ENCODE measurements around the gene GARNL3. TPM values are rescaled to one million over a fixed set of nuclear protein-coding genes. Genes with fewer than 3 reads are reported as not detected.

Gene GARNL3
- total RNA-seq, 4 donors from 2014 or later: 11.9 to 19.1 (median 16.5) TPM

DNA sequence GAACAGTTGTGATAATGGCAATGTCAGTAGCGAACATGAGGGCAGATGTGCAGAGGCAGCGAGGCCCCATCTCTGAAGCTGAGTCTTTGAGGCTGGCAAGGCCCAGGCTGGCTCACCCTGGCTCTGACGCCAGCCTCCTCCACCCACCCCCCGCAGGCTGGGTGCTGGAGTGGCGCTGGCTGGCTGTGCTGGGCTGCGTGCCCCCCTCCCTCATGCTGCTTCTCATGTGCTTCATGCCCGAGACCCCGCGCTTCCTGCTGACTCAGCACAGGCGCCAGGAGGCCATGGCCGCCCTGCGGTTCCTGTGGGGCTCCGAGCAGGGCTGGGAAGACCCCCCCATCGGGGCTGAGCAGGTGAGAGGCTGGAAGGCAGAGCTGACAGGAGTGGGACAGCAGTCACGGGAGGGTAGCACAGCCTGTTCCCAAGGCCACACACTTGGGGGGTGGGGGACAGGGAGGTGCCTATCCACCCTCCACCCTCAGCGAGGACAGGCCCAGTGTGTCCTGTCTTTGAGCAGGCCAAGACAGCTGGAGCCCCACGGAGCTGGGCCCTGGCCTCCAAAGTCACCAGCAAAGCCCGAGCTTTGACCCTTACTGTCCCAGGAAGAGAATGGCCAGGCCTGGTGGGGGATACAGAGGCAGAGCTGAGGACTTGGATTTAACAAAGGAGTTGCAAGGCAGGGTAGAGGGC is 138.0 kb downstream of the GARNL3 start:
- intact Hi-C loops (cut with DNase I; ENCODE audit: low total_unique reads): no loop called here
- no peak overlapping the region for H3K4me3 ChIP-seq (ENCODE audit: low read depth, poor library complexity, severe bottlenecking)
- TF ChIP-seq CTCF (IDR thresholded peaks at IDR 0.05) (no peak), POLR2A (IDR thresholded peaks at IDR 0.05) (no peak)
- 79 to 90% methylated on average over 16 to 17 of the region's 18 CpGs for WGBS, 2 donors
- no peak for DNase-seq (ENCODE audit: low spot score in 2 of 2)

DNA sequence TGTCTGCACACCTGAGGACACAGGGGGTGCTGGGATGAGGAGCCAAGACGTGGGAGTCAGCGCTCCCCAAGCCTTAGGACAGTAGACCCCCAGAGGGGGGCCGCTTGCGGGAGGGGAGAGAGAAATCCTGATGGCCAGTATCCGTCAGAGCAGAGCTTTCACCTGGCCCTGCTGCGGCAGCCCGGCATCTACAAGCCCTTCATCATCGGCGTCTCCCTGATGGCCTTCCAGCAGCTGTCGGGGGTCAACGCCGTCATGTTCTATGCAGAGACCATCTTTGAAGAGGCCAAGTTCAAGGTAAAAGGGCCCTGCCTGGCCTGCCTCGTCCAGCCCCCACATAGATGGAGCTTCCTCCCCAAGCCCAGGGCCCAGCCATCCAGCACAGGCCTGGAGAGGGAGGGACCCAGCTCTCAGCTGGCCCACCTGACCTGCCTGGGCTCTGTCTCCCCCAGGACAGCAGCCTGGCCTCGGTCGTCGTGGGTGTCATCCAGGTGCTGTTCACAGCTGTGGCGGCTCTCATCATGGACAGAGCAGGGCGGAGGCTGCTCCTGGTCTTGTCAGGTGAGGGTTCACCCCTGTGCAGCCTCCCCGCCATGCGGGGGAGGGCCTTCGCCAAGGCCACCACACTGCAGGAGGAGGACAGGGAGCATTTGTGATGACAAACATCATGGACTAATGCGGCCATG is 139.1 kb downstream of the GARNL3 start:
- TF ChIP-seq CTCF (IDR thresholded peaks at IDR 0.05) (no peak), POLR2A (IDR thresholded peaks at IDR 0.05) (no peak)
- WGBS, 2 donors: 92 to 96% methylated on average over 16 to 22 of the region's 22 CpGs
- DNase-seq (ENCODE audit: low spot score in 2 of 2): no peak
- intact Hi-C loops (cut with DNase I; ENCODE audit: low total_unique reads): no loop called here
- no peak overlapping the region for H3K4me3 ChIP-seq (ENCODE audit: low read depth, poor library complexity, severe bottlenecking)

DNA sequence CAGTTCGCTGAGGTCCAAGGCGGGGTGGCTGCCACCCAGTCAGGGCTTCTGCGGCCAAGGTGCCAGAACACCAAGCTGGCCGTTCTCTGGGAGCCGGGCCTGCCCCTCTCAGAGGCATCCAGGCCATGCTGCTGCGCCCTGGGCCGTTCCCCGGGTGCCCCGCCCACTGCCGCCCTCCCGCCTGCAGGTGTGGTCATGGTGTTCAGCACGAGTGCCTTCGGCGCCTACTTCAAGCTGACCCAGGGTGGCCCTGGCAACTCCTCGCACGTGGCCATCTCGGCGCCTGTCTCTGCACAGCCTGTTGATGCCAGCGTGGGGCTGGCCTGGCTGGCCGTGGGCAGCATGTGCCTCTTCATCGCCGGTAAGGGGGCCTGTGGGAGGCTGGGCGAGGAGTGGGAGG is 140.1 kb downstream of the GARNL3 start:
- no peak for DNase-seq (ENCODE audit: low spot score in 2 of 2)

DNA sequence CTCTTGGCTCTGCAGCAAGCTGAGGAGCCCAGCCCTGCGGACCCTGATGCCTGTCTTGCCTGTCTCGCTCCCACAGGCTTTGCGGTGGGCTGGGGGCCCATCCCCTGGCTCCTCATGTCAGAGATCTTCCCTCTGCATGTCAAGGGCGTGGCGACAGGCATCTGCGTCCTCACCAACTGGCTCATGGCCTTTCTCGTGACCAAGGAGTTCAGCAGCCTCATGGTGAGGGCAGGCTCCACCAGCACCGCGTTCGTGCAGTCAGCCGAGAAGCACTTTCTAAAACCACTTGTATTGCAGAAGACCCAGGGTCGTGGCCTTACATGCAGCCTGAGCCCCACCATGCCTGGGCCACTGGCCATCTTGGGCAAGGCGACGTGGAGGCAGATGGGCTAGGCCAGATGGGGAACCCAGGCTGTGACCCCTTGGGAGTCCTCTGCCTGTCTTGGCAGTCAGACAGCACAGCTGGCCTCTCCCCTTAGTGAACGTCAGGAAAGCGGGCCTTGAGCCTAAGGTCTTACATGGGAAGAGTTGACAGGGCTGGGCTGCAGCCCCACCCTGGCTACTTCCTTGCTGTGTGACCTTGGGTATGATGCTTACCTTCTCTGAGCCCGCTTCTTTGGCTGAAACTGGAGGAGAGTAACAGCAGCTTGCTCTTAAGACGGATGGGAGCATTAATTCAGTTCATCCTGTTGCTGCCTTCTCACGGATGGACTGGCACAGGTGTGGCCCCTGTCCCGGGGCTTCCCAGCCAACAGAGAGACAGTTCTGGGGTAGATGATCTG is 141.0 kb downstream of the GARNL3 start:
- no peak overlapping the region for H3K4me3 ChIP-seq (ENCODE audit: low read depth, poor library complexity, severe bottlenecking)
- 93 to 95% methylated on average over 18 to 20 of the region's 20 CpGs for WGBS, 2 donors
- TF ChIP-seq CTCF (IDR thresholded peaks at IDR 0.05) (no peak), POLR2A (IDR thresholded peaks at IDR 0.05) (no peak)
- intact Hi-C loops (cut with DNase I; ENCODE audit: low total_unique reads): no loop called here
- no peak for DNase-seq (ENCODE audit: low spot score in 2 of 2)

More for the DNA sequence above, 140.1 kb downstream of the GARNL3 start:
- intact Hi-C loops (cut with DNase I; ENCODE audit: low total_unique reads): no loop called here
- TF ChIP-seq POLR2A (IDR thresholded peaks at IDR 0.05) (no peak), CTCF (IDR thresholded peaks at IDR 0.05) (no peak)
- H3K4me3 ChIP-seq (ENCODE audit: low read depth, poor library complexity, severe bottlenecking): no peak overlapping the region
- WGBS, 2 donors: 88% methylated on average over 19 to 22 of the region's 23 CpGs

- intact Hi-C loops (cut with DNase I; ENCODE audit: low total_unique reads): no loop called here
- TF ChIP-seq CTCF (IDR thresholded peaks at IDR 0.05) (no peak), POLR2A (IDR thresholded peaks at IDR 0.05) (no peak)
- no peak overlapping the region for H3K4me3 ChIP-seq (ENCODE audit: low read depth, poor library complexity, severe bottlenecking)
- 85 to 90% methylated on average over 13 of the region's 13 CpGs for WGBS, 2 donors
- DNase-seq (ENCODE audit: low spot score in 2 of 2): no peak
Measured at GRCh38 chr9:127406799-127407491, 142.4 kb downstream of the GARNL3 start.
